Neutrophil (primary cell): Measurements from ENCODE around the gene PLCB4.

ENCODE experiments used
- H3K27ac ChIP-seq: fragments of 200-600 bp; sonication (generic); 2 replicates; pipeline ENCODE4 v1.5.1; 2016; ENCODE audit warnings: mild to moderate bottlenecking, moderate library complexity
- H3K27me3 ChIP-seq: fragments of 200-600 bp; sonication (generic); 2 replicates; pipeline ENCODE4 v1.6.0; 2016; ENCODE audit warnings: mild to moderate bottlenecking
- H3K36me3 ChIP-seq: fragments of 200-600 bp; sonication (generic); 2 replicates; pipeline ENCODE4 v1.5.1; 2017
- H3K4me1 ChIP-seq, 2 experiments: fragments of 200-600 bp in 1 of 2; sonication (generic) in 1 of 2; 1 replicate in 1 of 2; 2 replicates in 1 of 2; pipeline versions ENCODE4 v1.5.1 to v1.6.1; 2013 to 2016; ENCODE audit warnings: low read depth in 1 of 2, low read length in 1 of 2, mild to moderate bottlenecking in 1 of 2, moderate library complexity in 1 of 2; ENCODE audit not compliant: control insufficient read depth in 1 of 2, insufficient read depth in 1 of 2
- H3K4me3 ChIP-seq, 2 experiments: fragments of 200-600 bp in 1 of 2; sonication (generic) in 1 of 2; 1 replicate in 1 of 2; 2 replicates in 1 of 2; pipeline ENCODE4 v1.5.1; 2013 to 2016; ENCODE audit warnings: low read depth in 1 of 2, low read length in 1 of 2, mild to moderate bottlenecking in 1 of 2, moderate library complexity in 1 of 2
- H3K9me3 ChIP-seq: fragments of 200-600 bp; sonication (generic); 2 replicates; pipeline ENCODE4 v1.5.1; 2016
- CTCF ChIP-seq: fragments of 200-600 bp; sonication (generic); IDR thresholded peaks from 2 replicates; pipeline ENCODE4 v1.5.1; 2016; ENCODE audit warnings: antibody characterized with exemption

PLCB4 gene

GRCh38 chr20:9422321-9423057, 353.6 kb downstream of the PLCB4 start:
- TF ChIP-seq CTCF, result no peak
- Histone ChIP-seq H3K9me3 (no peaks in the 10 kb centered on the region), H3K36me3 (no peaks in the 10 kb centered on the region), H3K4me3 (no peak overlapping the region), H3K27ac (no peak overlapping the region), H3K4me1 (no peaks in the 10 kb centered on the region), H3K27me3 (no peaks in the 10 kb centered on the region)

- H3K27me3 ChIP-seq, result no peaks in the 10 kb centered on the region
- H3K4me1 ChIP-seq, result no peaks in the 10 kb centered on the region
- H3K4me3 ChIP-seq, result no peak overlapping the region
- no peaks in the 10 kb centered on the region for H3K36me3 ChIP-seq
- no peaks in the 10 kb centered on the region for H3K9me3 ChIP-seq
- TF ChIP-seq CTCF, result no peak
- no peak overlapping the region for H3K27ac ChIP-seq
These were observed 355.7 kb downstream of the PLCB4 start for GRCh38 chr20:9424551-9424950.

- H3K4me1 ChIP-seq, result no peaks in the 10 kb centered on the region
- H3K9me3 ChIP-seq, result no peaks in the 10 kb centered on the region
- H3K27ac ChIP-seq, result no peak overlapping the region
- TF ChIP-seq CTCF, result no peak
- no peaks in the 10 kb centered on the region for H3K36me3 ChIP-seq
- no peak overlapping the region for H3K4me3 ChIP-seq
- H3K27me3 ChIP-seq, result no peaks in the 10 kb centered on the region
These were observed 358.8 kb downstream of the PLCB4 start for GRCh38 chr20:9427430-9428291.

GRCh38 chr20:9428292-9428607, 359.4 kb downstream of the PLCB4 start:
- Histone ChIP-seq H3K36me3 (no peaks in the 10 kb centered on the region), H3K27ac (no peak overlapping the region), H3K4me1 (no peaks in the 10 kb centered on the region), H3K9me3 (no peaks in the 10 kb centered on the region), H3K4me3 (no peak overlapping the region), H3K27me3 (no peaks in the 10 kb centered on the region)
- no peak for TF ChIP-seq CTCF

- no peaks in the 10 kb centered on the region for H3K36me3 ChIP-seq
- no peaks in the 10 kb centered on the region for H3K9me3 ChIP-seq
- TF ChIP-seq CTCF, result no peak
- H3K4me1 ChIP-seq, result no peaks in the 10 kb centered on the region
- no peak overlapping the region for H3K4me3 ChIP-seq
- H3K27me3 ChIP-seq, result no peaks in the 10 kb centered on the region
- no peak overlapping the region for H3K27ac ChIP-seq
These were observed 370.9 kb downstream of the PLCB4 start for GRCh38 chr20:9439806-9440205.
